GM21381 (cell line): ENCODE data around the gene PEX10.

Source experiments
- ATAC-seq: cut with Tn5 transposase; IDR thresholded peaks from one replicate; pipeline ENCODE4 v1.9.1; 2021; ENCODE audit warnings: mild to moderate bottlenecking, moderate library complexity; ENCODE audit not compliant: unreplicated experiment

Gene PEX10

DNA sequence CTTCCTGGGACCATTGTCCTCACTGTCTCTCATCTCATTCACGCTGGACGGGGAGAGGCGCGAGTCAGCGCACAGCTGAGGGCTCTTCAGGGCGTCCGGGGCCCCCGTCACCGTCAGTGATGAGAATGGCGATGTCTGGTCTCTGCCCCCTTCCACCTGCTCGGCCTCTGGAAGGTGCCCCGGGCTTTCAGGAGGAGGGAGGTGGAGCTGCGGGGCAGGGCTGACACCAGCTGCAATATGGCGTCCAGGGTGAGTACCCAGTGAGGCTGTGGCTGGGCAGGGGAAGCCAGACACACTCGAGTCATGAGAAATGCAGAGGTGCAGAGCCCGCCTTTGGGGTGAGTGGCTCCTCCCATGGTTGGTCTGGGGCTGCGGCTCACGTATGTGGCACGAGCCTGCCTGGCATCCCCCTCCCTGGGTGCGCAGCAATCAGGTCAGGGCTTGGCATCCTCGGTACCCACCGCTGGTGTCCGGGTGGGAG, 36.1 kb downstream of the PEX10 start:
- ATAC-seq = no peak

DNA sequence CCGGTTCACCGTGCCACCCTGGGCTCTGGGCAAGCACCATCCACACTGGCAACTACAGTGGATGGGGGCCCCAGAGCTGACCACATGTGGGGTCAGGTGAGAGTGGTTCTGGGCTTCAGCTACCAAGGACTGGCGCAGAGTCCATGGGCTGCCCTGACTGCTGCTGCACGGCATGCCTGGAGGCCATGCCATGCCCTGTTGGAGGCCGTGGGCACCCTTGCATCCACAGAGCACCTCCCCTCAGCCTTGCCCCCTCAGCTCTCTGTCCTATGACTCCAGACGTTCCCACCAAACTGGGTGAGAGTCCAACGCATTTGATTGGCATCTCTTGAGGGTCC, 36.5 kb downstream of the PEX10 start:
- no peak for ATAC-seq

DNA sequence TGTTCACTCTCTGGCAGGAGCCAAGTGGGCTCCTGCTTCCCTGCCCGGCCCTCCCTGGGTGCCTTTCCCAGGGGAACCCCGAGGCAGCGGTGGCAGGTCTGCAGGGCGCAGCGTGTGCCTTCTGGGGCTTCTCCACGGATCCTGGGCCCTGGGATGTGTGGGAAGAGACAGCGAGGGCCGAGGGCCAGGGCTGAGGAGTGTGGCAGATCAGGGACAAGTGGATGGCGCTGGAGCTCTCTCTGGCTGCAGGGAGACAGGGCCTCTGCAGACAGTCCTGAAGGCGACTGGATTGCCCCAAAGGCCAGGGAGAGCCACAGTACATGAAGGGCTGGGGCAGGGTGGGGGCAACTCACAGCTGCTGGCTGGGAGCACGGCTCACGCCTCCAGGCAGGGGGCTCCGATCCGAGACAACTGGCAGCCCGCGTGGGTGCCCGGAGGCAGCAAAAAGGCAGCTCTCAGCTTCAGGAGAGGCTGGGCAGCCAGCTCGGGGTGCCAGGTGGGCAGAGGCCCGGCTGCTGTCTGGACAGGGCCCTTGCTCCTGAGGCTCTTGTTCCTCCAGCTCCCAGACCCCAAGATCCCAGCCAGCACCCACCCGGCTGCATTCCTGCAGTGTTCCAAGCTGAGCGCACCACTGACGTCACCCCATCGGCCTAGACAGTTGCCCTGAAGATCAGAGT, 37.0 kb downstream of the PEX10 start:
- no peak for ATAC-seq

DNA sequence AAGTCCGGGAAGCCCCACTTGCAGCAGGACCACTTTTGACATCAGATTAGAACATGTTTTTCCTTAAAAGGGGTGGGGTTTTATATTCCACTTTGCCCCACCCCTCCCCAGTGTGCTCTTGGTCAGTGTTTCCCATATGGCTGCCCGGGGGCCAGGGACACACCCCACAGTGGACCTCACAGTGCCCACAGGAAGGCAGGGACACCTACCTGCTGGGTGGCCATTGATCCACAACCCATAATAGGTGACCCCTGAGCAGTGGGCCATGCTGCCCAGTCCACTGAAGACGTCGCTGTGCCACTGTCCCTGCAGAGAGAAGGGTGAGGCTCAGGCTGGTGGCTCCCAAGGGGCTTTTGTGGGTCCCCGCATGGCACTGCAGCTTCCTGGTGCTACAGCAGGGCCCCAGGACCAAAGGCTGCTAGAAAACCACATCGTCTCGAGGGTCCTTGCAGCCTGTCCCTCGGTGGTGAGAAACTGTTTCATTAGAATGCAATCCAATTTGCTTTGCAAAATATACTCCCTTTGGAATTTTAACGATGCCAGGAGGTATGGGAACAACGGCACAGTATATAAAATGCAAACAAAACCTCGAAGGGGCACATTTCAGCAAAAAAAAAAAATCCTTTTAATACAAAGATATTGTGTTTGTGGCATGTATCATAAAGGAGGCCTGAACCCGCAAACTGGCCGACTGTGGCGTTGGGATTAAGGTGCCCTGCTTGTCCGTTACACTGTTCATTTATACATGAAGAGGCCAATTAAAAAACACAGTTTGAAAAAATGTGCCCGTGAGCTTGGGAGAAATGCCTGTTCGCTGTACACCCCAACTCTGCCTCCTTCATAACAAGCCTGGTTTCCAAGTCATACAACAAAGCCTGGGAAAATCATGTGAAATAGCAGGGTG, 37.9 kb downstream of the PEX10 start:
- ATAC-seq = no peak

DNA sequence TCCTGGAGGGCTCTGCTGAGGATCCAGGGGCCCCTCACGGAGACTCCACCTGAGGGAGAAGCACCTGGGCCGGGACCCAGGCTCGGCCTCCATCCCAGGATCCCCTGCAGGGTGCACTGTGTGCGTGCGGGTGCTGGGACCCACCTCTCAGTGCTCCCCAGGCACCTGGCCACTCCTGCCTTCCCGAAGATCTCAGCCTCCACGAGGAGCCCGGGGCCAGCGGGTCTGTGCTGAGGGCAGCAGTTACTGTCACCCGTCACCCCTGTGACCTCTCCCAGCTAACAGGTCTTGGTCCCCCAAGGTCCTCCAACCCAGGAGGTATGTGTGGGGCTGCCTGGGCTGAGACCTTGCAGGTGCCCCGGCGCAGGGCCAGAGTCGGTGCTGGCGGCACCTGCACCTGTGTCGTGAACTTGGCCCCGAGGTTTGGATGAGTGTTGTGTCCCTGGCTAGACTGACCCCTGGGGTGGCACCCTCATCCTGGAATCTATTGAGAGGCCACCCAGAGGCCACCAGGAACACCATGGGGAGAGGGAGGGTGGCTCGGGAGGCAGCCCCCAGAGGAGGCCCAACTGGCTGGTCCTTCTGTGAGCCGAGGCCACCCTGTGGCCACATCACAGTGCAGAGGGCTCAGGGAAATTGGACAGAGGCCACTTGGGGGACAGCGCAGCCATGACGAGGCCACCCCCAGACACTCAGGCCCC, 38.7 kb downstream of the PEX10 start:
- no peak for ATAC-seq

DNA sequence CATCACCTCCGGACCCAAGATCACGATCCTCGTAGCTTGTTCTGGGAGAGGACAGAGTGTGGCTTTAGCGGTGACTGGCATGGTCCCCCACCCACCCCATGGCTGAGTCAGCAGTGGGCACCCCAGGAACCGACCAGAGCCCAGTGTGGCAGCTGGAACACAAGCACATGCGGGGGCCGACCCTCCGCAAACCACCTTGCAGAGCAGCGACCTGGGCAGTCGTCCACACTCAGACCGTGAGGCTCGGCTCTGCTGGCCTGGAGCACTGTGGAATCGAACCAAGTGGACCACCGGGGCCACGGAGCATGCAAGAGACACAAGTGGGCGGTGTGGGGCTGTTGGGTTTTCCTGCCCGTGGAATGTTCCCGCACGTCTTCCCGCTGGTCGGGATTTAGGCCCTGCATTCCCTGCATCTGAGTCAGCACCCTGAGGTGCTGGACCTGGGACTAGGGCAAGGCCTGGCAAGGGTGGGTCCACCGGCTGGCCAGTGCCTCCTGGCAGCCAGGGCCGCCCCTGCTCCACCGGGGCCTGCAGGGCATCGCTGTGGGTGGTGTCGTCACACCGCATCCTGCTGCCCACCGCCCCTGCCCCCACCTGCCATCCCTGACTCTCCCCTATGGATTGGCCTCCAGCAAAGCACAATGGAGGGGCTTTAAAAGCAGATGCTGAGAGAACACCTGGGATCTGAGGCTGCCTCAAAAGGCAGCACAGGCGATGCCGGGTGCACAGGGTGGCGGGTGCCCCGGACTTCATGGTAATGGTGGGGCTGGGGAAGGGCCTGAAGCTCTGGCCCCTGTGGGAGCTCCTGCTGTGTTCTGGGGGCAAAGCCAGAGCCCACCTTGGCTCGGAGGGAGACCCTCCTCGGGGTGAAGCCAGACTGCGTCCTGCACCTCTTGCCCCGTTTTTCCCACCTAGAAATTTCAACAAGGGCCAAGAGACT, 39.5 kb downstream of the PEX10 start:
- ATAC-seq = no peak

DNA sequence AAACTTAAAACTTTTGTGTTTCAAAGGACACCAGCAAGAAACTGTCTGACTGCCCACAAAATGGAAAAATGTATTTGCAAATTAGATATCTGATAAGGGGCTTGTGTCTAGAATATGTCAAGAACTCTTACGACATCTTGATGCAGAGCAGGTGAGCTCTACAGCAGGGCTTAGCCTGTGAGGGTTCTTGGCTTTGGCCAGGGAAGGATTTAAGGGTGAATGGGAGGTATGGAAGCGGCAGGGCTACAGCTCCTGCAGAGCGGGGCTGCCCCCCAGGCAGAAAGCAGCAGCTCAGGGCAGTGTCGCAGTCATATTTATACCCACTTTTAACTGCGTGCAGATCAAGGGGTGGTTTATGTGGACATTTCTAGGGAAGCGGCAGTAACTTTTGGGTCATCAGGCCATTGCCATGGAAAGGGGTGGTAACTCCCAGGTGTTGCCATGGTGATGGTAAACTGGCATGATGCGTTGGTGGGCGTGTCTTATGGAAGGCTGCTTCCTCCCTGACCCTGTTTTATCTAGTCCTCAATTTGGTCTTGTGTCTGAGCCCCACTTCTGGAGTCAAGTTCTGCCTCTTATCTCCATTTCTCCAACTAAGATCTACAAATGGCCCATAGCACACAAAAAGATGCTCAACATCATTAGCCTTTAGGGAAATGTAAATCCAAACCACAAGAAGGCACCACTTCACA, 44.2 kb downstream of the PEX10 start:
- ATAC-seq = no peak

DNA sequence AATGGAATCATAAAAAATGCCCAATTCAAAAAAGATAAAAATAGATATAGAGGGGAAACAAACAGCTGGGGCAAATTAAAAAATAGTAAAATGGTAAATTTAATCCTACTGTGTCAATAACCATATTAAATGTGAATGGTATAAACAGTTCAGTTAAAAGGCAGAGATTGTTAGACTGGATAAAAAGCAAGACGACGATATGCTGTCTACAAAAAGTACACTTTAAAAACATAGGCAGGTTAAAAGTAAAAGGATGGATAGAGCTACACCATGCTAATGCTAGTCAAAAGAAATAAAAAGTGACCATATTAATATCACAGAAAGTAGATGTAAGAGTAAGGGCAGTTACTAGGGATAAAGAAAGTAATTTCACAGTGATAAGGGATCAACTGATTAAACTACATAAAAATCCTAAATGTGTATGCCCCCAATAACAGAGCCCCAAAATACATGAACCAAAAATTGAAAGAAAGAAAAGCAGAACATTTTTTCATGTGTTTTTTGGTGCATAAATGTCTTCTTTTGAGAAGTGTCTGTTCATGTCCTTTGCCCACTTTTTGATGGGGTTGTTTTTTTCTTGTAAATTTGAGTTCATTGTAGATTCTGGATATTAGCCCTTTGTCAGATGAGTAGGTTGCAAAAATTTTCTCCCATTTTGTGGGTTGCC, 48.4 kb downstream of the PEX10 start:
- ATAC-seq = no peak

DNA sequence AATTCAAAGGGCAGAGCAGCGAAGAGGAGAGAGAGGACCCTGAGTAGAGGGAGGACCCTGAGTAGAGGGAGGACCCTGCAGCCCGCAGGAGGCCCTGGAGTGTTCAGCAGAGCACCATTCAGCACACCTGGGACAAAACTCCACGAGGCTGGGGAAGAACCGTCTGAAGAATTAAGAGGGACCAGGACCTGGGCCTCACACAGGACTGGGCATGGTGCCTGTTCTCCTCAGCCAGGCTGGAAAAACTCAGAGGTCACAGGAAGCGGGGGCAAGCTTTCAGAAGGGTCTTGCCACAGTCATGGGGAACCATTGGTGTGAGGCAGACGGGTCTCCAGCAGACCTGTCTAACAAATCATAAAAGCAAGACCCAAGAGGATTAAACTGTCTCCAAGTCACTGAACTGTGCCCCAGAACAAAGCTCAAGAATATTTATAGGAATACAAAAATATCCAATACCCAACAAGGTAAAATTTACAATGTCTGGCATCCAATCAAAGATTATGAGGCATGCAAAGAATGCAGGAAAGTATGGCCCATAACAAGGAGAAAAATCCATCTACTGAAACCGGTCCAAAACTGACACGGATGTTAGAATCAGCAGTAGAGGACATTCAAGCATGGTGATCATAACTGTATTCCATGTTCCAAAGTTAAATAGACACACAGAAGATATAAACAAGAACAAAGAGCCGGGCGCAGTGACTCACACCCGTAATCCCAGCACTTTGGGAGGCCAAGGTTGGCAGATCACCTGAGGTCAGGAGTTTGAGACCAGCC, 51.6 kb downstream of the PEX10 start:
- ATAC-seq = no peak

DNA sequence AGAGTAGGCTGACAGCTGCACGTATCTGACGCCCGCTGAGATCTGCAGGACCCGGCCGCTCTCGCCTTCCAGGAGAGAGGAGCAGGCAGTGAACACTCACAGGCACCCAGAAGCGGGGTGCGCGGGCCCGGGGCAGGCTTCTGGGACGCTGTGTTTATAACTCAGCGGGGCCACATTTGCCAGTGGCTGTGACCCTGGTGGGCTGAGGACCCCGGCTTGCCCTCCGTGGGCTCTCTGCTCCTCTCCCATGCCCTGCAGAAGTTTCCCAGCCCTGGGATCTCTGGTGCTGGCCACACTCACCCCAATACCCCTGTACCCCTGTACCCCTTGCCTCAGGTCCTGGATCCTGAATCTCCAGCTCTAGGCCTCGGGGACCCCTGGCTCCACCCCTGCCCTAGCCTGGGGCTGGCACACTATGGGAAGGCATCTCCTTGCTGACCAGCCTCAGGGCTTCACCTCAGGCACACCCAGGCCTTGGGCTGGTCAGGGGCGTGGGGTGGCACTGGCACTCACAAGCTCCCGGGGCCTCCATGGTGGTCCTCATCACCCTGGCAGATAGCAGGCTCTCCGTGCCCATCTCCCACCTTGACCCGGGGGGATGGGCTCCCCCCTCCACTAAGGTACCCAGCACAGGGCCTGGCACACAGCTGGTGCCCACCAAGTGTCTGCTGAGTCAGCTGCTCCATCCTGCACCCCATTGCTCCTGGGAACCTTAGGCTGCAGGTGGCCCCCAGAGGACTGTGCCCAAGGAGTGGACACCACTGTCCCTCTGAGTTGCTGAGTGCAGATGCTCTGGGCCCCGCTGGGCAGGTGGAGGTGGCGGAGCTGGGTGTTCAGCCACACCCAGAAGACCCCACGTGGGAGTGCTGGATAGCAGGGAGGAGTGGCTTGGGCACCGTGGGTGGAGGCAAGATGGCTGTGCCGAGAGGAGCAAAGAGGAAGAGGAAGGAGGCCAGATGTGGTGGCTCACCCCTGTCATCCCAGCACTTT, 53.4 kb downstream of the PEX10 start:
- no peak for ATAC-seq

DNA sequence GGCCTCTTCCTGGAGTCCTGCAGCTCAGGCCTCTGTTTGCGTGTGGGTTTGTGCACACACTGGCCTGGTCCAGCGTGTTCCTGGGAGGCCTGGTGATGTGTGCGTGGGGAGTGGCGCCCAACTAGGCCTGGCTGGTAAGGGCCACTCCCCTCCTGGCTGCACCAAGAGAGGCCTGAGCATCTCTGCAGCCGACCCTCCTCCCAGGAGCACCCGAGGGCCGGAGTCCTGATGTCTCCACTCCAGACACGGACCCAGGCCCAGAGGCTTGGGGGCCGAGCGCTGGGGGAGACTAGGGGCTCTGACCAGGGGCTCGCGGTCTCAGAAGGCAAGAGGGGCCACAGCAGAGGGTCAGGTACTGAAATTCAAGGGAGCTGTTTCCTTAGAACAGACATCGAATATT, 54.3 kb downstream of the PEX10 start:
- no peak for ATAC-seq

DNA sequence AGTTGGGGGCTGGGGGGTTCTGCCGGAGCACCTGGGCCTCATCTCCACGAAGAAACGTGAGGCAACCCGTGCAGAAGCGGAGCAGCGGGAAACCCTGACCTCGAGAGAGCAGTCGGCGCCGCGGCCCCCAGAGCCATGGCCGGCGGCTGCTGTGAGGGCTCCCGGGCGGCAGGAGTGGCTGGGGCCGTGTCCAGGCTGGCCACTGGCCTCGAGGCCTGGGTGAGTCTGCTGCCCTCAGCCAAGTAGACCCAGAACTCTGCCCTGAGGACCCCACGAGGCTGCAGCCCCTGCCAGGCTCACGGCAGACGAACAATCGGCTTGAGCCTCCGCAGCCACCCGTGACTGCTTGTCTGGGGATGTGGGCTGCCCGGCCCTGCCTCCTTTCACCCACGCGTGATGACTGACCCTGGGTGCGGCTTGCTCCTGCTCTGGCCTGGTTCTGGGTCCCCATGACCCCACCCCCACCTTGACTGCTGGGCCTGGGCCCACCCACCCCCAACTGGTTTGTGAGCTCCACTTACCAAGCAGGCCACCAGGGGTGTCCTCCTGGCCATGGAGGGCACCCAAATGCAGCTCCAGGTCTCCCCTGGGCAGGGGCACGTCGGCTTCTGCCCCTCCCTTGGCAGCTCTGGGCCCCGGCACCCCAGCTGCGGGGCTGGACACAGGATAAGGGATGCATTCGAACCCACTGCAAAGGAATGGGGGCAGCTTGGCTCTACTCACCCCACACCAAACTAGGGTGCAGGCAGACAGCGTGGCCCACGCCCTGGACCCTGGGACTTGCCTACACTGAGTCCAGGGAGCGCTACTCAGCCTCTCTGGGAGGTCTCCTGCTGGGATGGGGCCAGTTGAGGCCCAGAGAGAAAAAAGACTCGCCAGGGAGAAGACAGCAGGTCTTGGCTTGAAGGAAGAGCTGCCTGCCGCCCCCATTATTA, 55.2 kb downstream of the PEX10 start:
- no peak for ATAC-seq

DNA sequence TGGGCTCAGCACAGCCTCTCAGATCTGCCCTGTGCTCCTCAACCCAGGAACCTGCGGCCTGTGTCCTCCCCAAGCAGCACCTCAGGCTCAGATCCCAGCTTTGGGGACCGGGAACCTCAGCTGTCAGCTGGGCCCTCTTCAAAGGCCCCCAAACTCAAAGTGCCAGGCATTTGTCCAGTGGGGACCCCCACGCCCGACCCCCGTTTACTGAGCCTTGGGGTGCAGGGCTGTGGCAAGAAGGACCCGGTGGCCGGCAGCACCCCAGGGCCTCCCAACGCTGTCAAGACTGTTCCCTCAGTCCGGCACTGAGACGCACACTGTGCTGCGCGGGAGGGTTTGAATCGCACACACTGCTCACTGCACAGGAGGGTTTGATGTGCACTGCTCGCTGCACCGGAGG, 56.0 kb downstream of the PEX10 start:
- ATAC-seq = no peak

DNA sequence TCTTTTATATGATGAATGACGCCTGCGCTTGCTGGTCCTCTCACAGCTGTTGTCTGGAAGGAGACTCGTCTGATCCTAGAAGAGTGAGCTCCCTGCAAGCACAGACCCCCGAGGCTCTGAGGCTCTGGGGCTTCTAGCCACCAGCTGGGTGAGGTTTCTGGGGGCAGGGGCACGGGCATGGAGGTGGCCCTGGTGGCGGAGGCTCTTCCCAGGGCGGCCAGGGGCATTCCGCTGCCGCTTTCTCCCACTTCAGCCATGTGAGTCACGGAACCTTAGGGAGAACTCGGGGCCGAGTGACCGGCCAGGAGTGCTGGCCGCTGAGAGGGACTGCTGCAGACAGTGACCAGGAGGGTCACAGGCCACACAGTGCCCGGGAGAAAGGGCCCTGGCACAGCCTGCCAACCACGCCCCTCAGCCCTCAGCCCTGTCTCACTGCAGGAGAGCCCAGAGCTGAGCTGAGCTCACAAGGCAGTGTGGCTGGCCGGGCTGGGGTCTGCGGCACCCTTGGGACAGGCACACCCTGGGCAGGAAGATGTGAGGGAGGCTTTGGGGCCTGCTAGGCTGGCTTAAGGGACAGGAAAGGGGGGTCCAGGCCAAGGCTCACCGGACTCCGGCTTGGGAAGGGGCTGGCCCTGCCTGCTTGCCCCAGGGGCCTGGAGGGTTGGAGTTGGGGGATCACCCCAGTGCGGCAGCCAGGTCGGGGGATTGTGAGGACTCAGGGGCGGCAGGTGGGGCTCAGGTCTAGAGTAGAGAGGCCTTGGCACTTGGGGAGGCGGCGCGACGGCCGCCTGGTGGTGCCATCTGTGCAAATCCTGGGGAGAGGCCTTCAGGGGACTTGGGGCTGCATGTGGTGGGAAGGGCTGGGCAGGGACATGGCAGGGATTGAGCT, 56.7 kb downstream of the PEX10 start:
- ATAC-seq = no peak
